DMS153 treated with DMSO at 0.1 percent for 48 hours (cell line): Measurements from ENCODE around the gene DAB1.

ENCODE experiments used
- DNase-seq: peaks from one replicate; lab custom pipeline; 2025; ENCODE audit not compliant: unreplicated experiment; lab: John Stamatoyannopoulos, UW

The DAB1 gene

DNA sequence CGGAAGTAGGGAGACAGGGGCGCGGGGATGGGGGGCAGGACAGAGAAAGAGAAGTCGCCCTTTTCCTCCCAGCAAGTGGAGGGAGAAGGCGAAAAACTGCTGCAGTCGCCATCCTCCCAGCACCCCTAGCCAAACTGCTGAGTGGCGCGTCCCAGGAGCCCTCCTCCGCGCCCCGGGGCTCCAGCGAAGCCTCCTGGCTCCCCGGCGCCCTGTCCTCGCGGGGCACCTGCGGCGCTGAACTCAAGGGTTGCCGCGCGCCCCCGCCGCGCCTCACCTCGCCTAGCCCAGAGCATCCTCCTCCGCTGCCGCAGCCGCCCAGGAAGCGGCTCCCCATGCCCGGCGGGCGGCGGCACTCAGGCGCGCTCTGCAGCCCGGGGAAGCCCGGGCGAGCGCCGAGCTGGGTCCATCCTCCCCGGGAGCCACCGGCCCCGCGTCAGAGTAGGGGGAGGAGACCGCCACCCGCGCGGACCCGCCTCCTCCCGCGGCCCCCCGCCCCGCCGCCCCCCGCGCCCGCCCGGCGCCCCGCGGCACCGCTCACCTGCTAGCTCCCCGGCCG, at the start of gene DAB1:
DAB1 (minus strand) TSS at position 405 of the 556 bp plus-strand sequence. CDS start 133,030 bp downstream, outside the sequence.
- peak; percentile 21 for DNase-seq

GRCh38 chr1:57473448-57473847, 49.6 kb upstream of the DAB1 start:
- no peak for DNase-seq

GRCh38 chr1:57471995-57472394, 48.1 kb upstream of the DAB1 start:
- no peak for DNase-seq

DNA sequence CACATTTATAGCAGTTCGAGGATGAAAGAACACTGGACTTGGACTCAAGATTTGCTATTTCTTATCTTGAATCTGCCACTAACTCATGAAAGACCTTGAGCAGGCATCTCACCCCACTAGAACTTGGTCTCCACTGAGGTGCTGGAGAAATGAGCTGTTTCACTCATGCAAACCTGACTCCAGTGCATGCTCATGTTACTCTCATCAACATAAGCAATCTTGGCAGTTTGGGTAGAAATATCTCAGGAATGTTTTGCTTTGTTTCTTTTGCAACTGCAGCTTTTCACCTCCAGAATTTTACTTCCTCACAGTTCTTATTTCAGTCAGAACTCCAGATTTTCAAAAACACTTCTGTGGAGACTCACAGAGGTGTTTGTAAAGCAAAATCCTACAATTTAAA, 46.2 kb upstream of the DAB1 start:
- no peak for DNase-seq

GRCh38 chr1:57468641-57469523, 45.0 kb upstream of the DAB1 start:
- no peak for DNase-seq

DNA sequence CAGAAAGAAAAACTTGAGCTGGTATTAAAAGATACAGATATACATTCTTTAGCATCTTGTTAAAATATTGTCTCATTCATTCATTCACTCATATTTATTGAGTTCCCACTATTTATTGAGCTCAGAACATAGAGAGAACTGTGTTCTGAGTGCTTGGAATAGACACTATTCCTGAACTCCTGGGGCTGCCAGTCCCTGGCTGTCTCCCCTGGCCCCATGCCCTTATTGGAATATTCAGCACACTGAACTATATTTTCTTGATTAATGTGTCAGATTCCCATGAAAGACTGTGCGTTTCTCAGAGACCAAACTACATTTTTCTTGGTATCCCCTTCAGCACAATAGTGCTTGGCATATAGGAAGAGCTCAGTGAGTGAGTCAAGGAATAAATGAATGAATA, 44.0 kb upstream of the DAB1 start:
- DNase-seq: no peak

DNA sequence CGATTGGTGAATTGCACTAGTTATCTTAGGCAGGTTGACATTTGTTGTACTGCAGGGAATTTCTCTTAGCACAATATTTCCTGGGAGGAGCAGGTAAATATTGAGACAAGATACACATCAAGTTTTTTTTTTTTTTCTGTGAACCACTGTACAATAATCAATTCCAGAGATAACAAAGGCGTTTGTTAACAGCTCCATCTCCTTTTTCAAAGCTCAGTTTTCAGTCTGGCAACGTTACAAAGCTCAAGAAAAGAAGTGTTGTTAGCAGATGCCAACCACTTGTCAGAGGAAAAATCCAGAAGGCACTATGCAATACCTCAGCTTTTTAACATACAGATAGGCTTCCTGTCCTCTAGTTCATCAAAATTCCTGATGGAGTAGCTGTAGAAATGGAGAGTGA, 40.9 kb upstream of the DAB1 start:
- no peak for DNase-seq

- DNase-seq: no peak
Observed at GRCh38 chr1:57463343-57463742, 39.5 kb upstream of the DAB1 start.

- DNase-seq: no peak
Observed at GRCh38 chr1:57461405-57461804, 37.5 kb upstream of the DAB1 start.

- no peak for DNase-seq
Observed at GRCh38 chr1:57451516-57451915, 27.7 kb upstream of the DAB1 start.

DNA sequence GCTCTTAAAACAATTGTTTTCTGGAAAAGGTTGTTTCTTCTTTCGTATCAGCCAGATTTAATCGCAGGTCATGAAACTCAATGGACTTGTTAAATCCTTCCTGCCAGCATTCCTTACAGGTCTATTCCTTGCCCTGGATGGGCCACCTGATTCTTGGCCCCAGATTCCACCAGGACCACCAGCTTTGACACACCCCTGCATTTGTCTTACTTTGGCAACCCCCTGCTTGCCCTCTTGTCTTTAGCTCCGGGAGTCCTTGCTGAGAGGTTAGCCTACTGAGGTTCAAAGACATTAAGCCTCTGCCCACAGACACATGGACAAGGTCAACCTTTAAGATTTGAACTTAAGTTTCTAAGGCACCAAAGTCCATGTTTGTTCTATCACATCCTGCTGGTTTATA, 27.1 kb upstream of the DAB1 start:
- no peak for DNase-seq

DNA sequence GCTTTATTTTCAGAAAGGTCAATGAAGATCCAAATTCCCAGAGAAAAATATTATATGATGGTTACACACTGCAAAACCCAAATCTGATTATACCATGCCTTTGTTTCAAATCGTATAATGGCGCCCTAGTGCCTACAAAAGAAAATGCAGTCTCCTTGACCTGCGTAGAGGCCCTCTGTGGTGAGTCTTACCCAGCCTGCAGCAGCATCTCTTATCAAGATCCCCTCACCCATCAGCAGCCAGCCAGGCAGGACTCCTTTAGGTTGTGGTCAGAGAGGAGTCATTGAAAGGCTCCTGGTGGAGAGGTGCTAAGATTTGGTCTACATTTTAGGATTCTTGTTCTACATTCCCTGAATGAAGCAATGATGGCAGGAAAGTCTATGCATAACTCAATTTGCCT, 23.7 kb upstream of the DAB1 start:
- no peak for DNase-seq

DNA sequence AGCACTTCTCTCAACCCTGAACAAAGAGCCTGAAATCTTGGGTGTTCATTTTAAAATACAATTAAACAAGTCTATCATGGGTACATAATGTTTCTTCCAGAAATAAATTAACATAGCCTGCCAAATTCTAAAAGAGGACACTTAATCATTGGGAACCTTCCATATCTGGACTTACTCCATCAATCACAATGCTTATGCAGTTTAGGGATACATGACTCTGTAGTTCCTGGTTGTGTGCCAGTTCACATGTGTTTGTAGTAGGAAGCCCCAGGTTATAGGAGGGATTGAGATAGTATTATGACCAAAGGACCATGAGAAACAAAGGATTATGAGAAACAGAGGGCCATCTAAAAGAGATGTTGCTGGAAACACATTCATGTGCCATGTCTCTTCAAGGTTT, 19.1 kb upstream of the DAB1 start:
- DNase-seq: no peak

DNA sequence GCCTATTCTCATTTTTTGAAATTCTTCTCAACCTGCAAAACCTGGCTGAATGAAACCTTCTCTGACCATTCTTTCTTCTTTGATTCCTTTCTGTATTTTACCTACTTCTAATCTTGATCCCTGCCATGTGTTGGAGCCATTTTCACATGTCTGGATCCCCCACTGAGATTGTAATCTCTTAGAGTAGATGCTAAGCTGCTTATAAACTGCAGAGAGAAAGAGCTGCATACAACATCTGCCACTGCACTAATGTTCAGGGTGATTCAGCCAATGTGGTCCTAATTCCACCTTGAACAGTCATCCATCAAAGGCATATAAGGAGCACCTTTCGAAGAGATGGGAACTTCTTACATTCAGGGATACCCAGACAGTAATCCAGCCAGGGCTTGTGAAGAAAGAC, 16.2 kb upstream of the DAB1 start:
- no peak for DNase-seq

DNA sequence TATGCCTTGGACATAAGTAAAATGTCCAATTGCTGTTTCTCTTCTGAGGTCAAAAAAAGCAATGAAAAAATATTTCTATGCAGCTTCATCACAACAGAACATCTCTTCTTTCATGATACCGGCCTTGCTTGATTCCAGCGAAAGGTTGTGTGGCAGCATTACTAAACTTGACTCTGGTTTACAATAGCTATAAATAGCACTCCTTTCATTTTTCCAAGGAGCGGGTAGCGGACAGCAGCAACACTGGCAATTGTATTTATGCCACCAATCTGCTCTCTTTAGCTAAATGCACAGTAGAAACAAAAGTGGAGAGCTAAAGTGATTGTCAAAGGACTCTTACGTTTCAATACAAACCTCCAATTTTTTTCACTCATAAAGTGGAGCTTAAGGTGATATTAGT, 7.5 kb upstream of the DAB1 start:
- DNase-seq: no peak

- no peak for DNase-seq
Observed at GRCh38 chr1:57424231-57425027, 569 bp upstream of the DAB1 start.

- no peak for DNase-seq
Observed at GRCh38 chr1:57423135-57423655, 665 bp downstream of the DAB1 start.

- DNase-seq: no peak
Observed at GRCh38 chr1:57422271-57423134, 1.4 kb downstream of the DAB1 start.

GRCh38 chr1:57421806-57422205, 2.1 kb downstream of the DAB1 start:
- no peak for DNase-seq

DNA sequence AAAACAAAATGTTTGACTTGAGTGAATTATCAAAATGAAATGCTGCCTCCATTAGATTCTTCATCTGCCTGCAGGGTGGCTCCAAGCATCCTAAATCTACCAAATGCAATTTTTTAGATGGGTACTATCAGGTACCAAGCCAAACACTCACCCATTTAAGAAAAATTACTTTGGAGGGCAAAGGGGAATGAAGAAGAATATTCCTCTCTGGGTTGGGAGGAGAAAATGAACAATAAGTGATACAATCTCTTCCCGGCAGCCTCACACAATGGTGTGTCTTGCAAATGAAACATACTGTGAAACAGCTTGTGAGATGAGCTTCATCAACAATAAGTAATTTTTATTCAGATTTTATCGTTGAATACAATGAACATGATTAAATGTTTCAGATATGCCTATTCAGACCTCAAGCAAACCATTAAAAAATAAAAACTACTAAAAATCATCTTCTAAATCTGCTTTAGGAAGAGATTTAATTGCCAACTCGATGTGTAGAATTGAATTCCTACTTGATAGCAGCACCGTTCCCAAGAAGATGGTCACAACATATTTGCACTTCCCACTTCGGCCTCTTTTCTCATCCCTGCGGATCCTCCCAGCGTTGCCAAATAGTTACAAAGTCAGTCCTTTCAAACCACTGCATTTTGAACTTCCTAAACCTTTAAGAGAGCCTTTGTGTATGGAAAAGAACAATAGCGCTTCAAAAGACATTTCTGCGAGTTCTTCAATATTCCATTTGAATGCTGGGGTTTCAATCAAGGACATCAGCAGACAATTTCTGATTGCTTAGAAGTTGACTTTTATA, 2.7 kb downstream of the DAB1 start:
- DNase-seq: no peak
